SU-DHL-6 (cell line): ENCODE results near the gene BNC1.
"Not testable (repeated sequence)": the region's sequence is repeated elsewhere in the genome, so short reads cannot be mapped to it uniquely, and the experiment has no call there.

Source experiments
- H2AFZ ChIP-seq: fragments of 200-600 bp; sonication (generic); 2 replicates; pipeline ENCODE4 v1.6.1; 2014; ENCODE audit warnings: low read depth, mild to moderate bottlenecking, moderate library complexity, mixed read lengths, antibody characterized with exemption, low read length; ENCODE audit not compliant: severe bottlenecking
- H3F3A ChIP-seq: fragments of 200-600 bp; shearing (Covaris generic); 2 replicates; pipeline ENCODE4 v1.6.0; 2016; ENCODE audit warnings: antibody characterized with exemption, mild to moderate bottlenecking; ENCODE audit not compliant: insufficient read depth
- H3K27ac ChIP-seq: fragments of 200-600 bp; sonication (generic); 2 replicates; pipeline ENCODE4 v1.5.1; 2016; ENCODE audit warnings: low read depth, mild to moderate bottlenecking, low read length, moderate library complexity, mixed read lengths
- H3K27me3 ChIP-seq: fragments of 200-600 bp; sonication (generic), shearing (Covaris generic); 2 replicates; pipeline ENCODE4 v1.6.0; 2014; ENCODE audit warnings: mild to moderate bottlenecking, low read length
- H3K36me3 ChIP-seq: fragments of 200-600 bp; sonication (generic); 2 replicates; pipeline ENCODE4 v1.6.1; 2014; ENCODE audit warnings: mild to moderate bottlenecking, low read length, mixed read lengths
- H3K4me2 ChIP-seq: fragments of 300-600, 200-600 bp; shearing (Covaris generic), sonication (generic); 2 replicates; pipeline ENCODE4 v1.6.0; 2014; ENCODE audit warnings: low read length, low read depth, mild to moderate bottlenecking; ENCODE audit not compliant: poor library complexity, severe bottlenecking
- H3K4me3 ChIP-seq: fragments of 200-600 bp; sonication (generic); 2 replicates; pipeline ENCODE4 v1.5.1; 2014; ENCODE audit warnings: antibody characterized with exemption, low read length, mild to moderate bottlenecking, mixed read lengths; ENCODE audit not compliant: insufficient read depth, poor library complexity, severe bottlenecking
- H3K79me2 ChIP-seq: fragments of 200-600 bp; sonication (generic); 2 replicates; pipeline ENCODE4 v1.6.1; 2014; ENCODE audit warnings: mild to moderate bottlenecking, low read length, moderate library complexity; ENCODE audit not compliant: insufficient read depth
- H3K9ac ChIP-seq: fragments of 200-600 bp; sonication (generic); 2 replicates; pipeline ENCODE4 v1.7.0; 2014; ENCODE audit warnings: mild to moderate bottlenecking, low read length
- H3K9me2 ChIP-seq: fragments of 200-600 bp; sonication (generic); replicated peaks from 2 replicates; pipeline ENCODE4 v1.6.1; 2014; ENCODE audit warnings: low read length; ENCODE audit not compliant: insufficient read depth
- H3K9me3 ChIP-seq: fragments of 200-600 bp; sonication (generic); 2 replicates; pipeline ENCODE4 v1.6.1; 2014; ENCODE audit warnings: low read length, mixed read lengths; ENCODE audit not compliant: insufficient read depth
- H4K20me1 ChIP-seq: fragments of 200-600 bp; sonication (generic); 2 replicates; pipeline ENCODE4 v1.6.1; 2014; ENCODE audit warnings: low read depth, mild to moderate bottlenecking, antibody characterized with exemption, low read length, moderate library complexity, mixed read lengths
- CTCF ChIP-seq: fragments of 200-600 bp; sonication (generic); IDR thresholded peaks from one replicate; pipeline ENCODE4 v1.5.1; 2017; ENCODE audit warnings: antibody characterized with exemption, mild to moderate bottlenecking, low read length, moderate library complexity; ENCODE audit not compliant: insufficient read depth, poor library complexity, severe bottlenecking
- EZH2phosphoT487 ChIP-seq: fragments of 200-600 bp; sonication (generic), shearing (Covaris generic); conservative IDR thresholded peaks from 2 replicates; pipeline ENCODE4 v1.6.1; 2018; ENCODE audit warnings: mild to moderate bottlenecking, antibody characterized with exemption, low read length, moderate library complexity, mixed read lengths

BNC1 gene

DNA sequence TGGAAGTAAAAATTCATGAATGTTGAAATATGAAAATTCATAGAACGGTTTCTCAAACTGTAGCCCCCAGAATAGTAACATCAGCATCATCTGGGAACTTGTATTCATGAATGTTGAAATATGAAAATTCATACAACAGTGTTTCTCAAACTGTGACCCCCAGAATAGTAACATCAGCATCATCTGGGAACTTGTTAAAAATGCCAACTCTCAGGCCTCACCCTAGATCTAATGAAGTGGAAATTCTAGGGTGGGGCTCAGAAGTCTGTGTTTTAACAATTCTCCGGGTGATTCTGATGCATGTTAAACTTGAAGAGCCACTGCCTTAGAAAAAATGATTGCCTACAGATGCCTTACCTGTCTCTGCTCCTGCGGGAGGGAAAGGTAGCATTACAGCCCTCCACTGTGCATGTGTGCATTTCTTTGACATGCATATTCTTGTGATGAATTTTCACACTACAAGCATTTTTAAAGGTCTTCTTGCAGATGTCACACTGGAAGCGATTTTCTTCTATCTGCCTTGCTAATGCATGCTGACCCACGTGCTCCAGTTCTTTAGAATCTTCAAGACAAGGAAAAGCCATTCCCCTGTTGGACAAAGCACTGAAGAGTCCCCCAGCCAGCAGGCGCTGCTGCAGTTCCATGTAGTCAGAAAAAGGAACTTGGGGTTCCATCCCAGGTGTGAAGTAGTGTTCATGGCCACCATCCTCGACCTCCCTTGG, 21.7 kb downstream of the BNC1 start:
- Histone ChIP-seq H3K79me2 (no peaks in the 10 kb centered on the region), H3K9me2 (no peaks in the 10 kb centered on the region), H3K9ac (no peak overlapping the region)

DNA sequence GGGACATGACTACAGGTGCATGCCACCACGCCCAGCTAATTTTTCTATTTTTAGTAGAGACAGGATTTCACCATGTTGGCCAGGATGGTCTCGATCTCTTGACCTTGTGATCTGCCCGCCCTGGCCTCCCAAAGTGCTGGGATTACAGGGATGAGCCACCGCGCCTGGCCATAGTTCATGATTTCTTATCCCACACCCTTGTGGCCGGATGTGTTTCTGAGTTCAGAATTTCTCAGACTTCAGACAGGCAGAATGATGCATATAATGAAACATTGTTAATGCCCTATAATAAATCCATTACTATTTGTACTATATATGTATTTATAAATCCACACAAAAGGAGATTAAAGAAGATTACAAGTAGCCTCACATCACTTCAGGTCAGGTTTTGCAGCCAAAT, 22.3 kb downstream of the BNC1 start:
- not testable (repeated sequence) for H3K27ac ChIP-seq, H3K9me2 ChIP-seq, H3K79me2 ChIP-seq, H3K27me3 ChIP-seq, H3K9ac ChIP-seq, H3K4me3 ChIP-seq, H3K9me3 ChIP-seq, H3F3A ChIP-seq, H3K36me3 ChIP-seq, H4K20me1 ChIP-seq, H2AFZ ChIP-seq, H3K4me2 ChIP-seq

More for the DNA sequence above, 21.7 kb downstream of the BNC1 start:
- Histone ChIP-seq H3K27me3 (no peaks in the 10 kb centered on the region), H4K20me1 (no peaks in the 10 kb centered on the region), H3K36me3 (no peaks in the 10 kb centered on the region), H3K27ac (no peak overlapping the region), H3K4me3 (no peak overlapping the region), H3K4me2 (no peak overlapping the region), H3F3A (no peaks in the 10 kb centered on the region), H2AFZ (no peak overlapping the region), H3K9me3 (no peaks in the 10 kb centered on the region)
- TF ChIP-seq CTCF (no peak), EZH2phosphoT487 (no peak)

DNA sequence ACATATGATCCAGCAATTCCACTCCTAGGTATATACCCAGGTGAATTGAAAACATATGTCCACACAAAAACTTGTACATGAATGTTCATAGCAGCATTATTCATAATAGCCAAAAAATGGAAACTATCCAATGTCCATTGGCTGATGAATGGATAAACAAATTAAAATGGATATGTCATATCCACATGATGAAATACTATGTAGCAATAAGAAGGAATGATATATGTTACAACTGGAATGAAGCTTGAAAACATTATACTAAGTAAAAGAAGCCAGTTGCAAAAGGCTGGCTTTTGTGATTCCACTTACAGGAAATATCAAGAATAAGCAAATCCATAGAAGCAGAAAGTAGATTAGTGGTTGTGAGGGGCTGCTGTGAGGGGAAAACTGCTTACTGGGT, 33.7 kb downstream of the BNC1 start:
- TF ChIP-seq CTCF: no peak
- TF ChIP-seq EZH2phosphoT487: no peak
- Histone ChIP-seq H3K27ac (no peak overlapping the region), H3K79me2 (no peaks in the 10 kb centered on the region), H3K27me3 (no peaks in the 10 kb centered on the region), H3K9me3 (no peaks in the 10 kb centered on the region), H3K9me2 (no peaks in the 10 kb centered on the region), H3F3A (no peaks in the 10 kb centered on the region), H3K4me2 (no peak overlapping the region), H3K9ac (no peak overlapping the region), H4K20me1 (no peaks in the 10 kb centered on the region), H3K4me3 (no peak overlapping the region), H2AFZ (no peak overlapping the region), H3K36me3 (no peaks in the 10 kb centered on the region)

DNA sequence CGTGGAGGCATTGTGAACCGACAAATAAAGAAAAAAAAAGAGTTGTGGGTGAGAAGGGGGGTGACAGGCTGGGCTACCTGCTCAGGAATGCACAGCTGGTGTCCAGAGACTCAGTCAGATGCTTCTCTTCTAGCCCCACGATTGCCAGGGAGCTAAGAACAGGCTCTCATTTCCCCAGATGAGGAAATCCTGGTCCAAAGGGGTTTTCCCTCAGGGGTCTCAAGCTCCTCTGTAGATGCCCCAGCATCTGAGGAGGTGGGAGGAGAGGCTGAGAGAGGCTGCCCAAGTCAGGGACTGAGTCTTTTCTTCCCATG, 35.5 kb downstream of the BNC1 start:
- no peak overlapping the region for H3K27ac ChIP-seq
- H3K79me2 ChIP-seq: no peaks in the 10 kb centered on the region
- no peaks in the 10 kb centered on the region for H3K36me3 ChIP-seq
- no peak overlapping the region for H2AFZ ChIP-seq
- H3K9ac ChIP-seq: no peak overlapping the region
- no peaks in the 10 kb centered on the region for H3F3A ChIP-seq
- no peak overlapping the region for H3K4me3 ChIP-seq
- H4K20me1 ChIP-seq: no peaks in the 10 kb centered on the region
- no peak overlapping the region for H3K4me2 ChIP-seq
- H3K9me3 ChIP-seq: no peaks in the 10 kb centered on the region
- no peaks in the 10 kb centered on the region for H3K27me3 ChIP-seq
- no peaks in the 10 kb centered on the region for H3K9me2 ChIP-seq
- no peak for TF ChIP-seq EZH2phosphoT487
- no peak for TF ChIP-seq CTCF
